GM19372 (cell line): Measurements from ENCODE around the gene ANKRD13A.
"Not testable (repeated sequence)": the region's sequence is repeated elsewhere in the genome, so short reads cannot be mapped to it uniquely, and the experiment has no call there.

Experiments used
- ATAC-seq: cut with Tn5 transposase; IDR thresholded peaks from one replicate; pipeline ENCODE4 v1.9.1; 2021; ENCODE audit warnings: mild to moderate bottlenecking, low read depth, moderate library complexity; ENCODE audit not compliant: unreplicated experiment

Gene ANKRD13A

GRCh38 chr12:110074089-110074488 lies 74.9 kb downstream of the ANKRD13A start:
- ATAC-seq, result no peak

GRCh38 chr12:110075880-110076279 lies 76.7 kb downstream of the ANKRD13A start:
- ATAC-seq, result no peak

GRCh38 chr12:110077800-110078199 lies 78.6 kb downstream of the ANKRD13A start:
- ATAC-seq, result no peak

GRCh38 chr12:110079477-110080400 lies 80.5 kb downstream of the ANKRD13A start:
- peak; percentile 82 for ATAC-seq

GRCh38 chr12:110080410-110080809 lies 81.2 kb downstream of the ANKRD13A start:
- no peak for ATAC-seq

GRCh38 chr12:110084314-110085015 lies 85.2 kb downstream of the ANKRD13A start:
- ATAC-seq, result no peak

- ATAC-seq, result not testable (repeated sequence)
These were observed 89.0 kb downstream of the ANKRD13A start for GRCh38 chr12:110088216-110088615.

GRCh38 chr12:110088936-110089335 lies 89.7 kb downstream of the ANKRD13A start:
- no peak for ATAC-seq
